Mucosa of descending colon (tissue), 3 donors: ENCODE results near the gene ARFRP1. TPM values are rescaled to one million over a fixed set of nuclear protein-coding genes. Genes with fewer than 3 reads are reported as not detected.
A peak's percentile ranks its signal among the peaks of the same experiment; 100 is the strongest.

Source experiments
- ATAC-seq: fragments of 200-7000 bp; cut with Tn5 transposase; one replicate; pipeline ENCODE4 v1.9.1; 2020; ENCODE audit warnings: mild to moderate bottlenecking, moderate library complexity
- DNase-seq, 3 donors: peaks; one replicate each; pipeline ENCODE4 v3.0.0-alpha.2; 2020
- H3K36me3 ChIP-seq: fragments of 200-600 bp; one replicate; pipeline ENCODE4 v1.8.0; 2021; ENCODE audit warnings: low read depth, mild to moderate bottlenecking
- H3K4me1 ChIP-seq: fragments of 200-600 bp; one replicate; pipeline ENCODE4 v1.8.0; 2021; ENCODE audit warnings: low read depth, mild to moderate bottlenecking
- H3K4me3 ChIP-seq: fragments of 200-600 bp; one replicate; pipeline ENCODE4 v1.8.0; 2021; ENCODE audit warnings: mild to moderate bottlenecking
- H3K9me3 ChIP-seq: fragments of 200-600 bp; one replicate; pipeline ENCODE4 v1.8.0; 2021; ENCODE audit warnings: mild to moderate bottlenecking
- CTCF ChIP-seq: fragments of 200-600 bp; IDR thresholded peaks from one replicate; pipeline ENCODE4 v1.8.0; 2022; ENCODE audit warnings: antibody characterized with exemption, mild to moderate bottlenecking
- intact Hi-C, 2 donors: fragments of 100-400 bp; cut with DNase I in 1 of 2; cut with micrococcal nuclease in 1 of 2; formaldehyde crosslinking; loops; one replicate each; pipeline versions ENCODE4 v1.11.0 to v1.11.1; 2022; cut with DNase I, micrococcal nuclease
- total RNA-seq, 3 donors: library from RNA; stranded (reverse); fragmentation: NEBNext Ultra II Directional in 2 of 3; extraction: Animal tissue kit (Norgen Biotek cat#: 25700) in 2 of 3; gene quantifications; one replicate each; pipeline versions ENCODE4 v1.2.1 to v1.2.4, GENCODE V29; 2021 to 2023
- donor health status: DM: no; HTN: no; CAD: no; lungs with moderate emphysema.
- donor health status: DM: no; HTN: no; CAD: no.
- donor health status: DM: no; HTN: yes; CAD: no.

The ARFRP1 gene
- total RNA-seq, 3 donors from 2014 or later, result 64.5 to 69.7 (median 68.6) TPM

GRCh38 chr20:63697357-63697867 is 10.4 kb downstream of the ARFRP1 start:
- Histone ChIP-seq H3K4me3 (no peak overlapping the region), H3K4me1 (peaks cover 36% of the 10 kb centered on the region), H3K36me3 (no peaks in the 10 kb centered on the region), H3K9me3 (no peaks in the 10 kb centered on the region)
- ATAC-seq (peak; percentile 0), DNase-seq (peak in 2 of 3 donors; percentile 30 to 58)
- TF ChIP-seq CTCF, result no peak
- intact Hi-C loops, result no loop called here

GRCh38 chr20:63696628-63697356 is 11.0 kb downstream of the ARFRP1 start, which contains the start of gene TNFRSF6B:
TSS of gene TNFRSF6B (plus strand) at chr20:63696652. CDS start at chr20:63696768, 116 bp downstream.
- Histone ChIP-seq H3K9me3 (no peaks in the 10 kb centered on the region), H3K4me1 (peaks cover 41% of the 10 kb centered on the region), H3K36me3 (no peaks in the 10 kb centered on the region), H3K4me3 (no peak within 1 kb of the TSS)
- intact Hi-C loops, result no loop called here
- TF ChIP-seq CTCF, result no peak
- DNase-seq (peak in 2 of 3 donors; percentile 39 to 65), ATAC-seq (peak; percentile 26)

GRCh38 chr20:63696306-63696627 is 11.5 kb downstream of the ARFRP1 start:
- TF ChIP-seq CTCF, result no peak
- Histone ChIP-seq H3K9me3 (no peaks in the 10 kb centered on the region), H3K4me1 (peaks cover 46% of the 10 kb centered on the region), H3K36me3 (no peaks in the 10 kb centered on the region), H3K4me3 (no peak overlapping the region)
- peak; percentile 65 for ATAC-seq
- peak; percentile 57 to 87 (median 74) for DNase-seq
- intact Hi-C loops, result no loop called here

GRCh38 chr20:63695424-63696305 is 12.1 kb downstream of the ARFRP1 start:
- Histone ChIP-seq H3K9me3 (no peaks in the 10 kb centered on the region), H3K4me1 (peaks cover 52% of the 10 kb centered on the region), H3K36me3 (no peaks in the 10 kb centered on the region), H3K4me3 (no peak overlapping the region)
- no peak for TF ChIP-seq CTCF
- intact Hi-C loops, result no loop called here
- ATAC-seq, result peak; percentile 24
- DNase-seq, result peak in 1 of 3 donors; percentile 67

GRCh38 chr20:63694584-63695423 is 13.0 kb downstream of the ARFRP1 start:
- peaks cover 61% of the 10 kb centered on the region for H3K4me1 ChIP-seq
- no peak for ATAC-seq

More at GRCh38 chr20:63694584-63695423, 13.0 kb downstream of the ARFRP1 start:
- no peak for TF ChIP-seq CTCF
- Histone ChIP-seq H3K9me3 (no peaks in the 10 kb centered on the region), H3K4me3 (no peak overlapping the region), H3K36me3 (no peaks in the 10 kb centered on the region)
- intact Hi-C loops, result no loop called here
- peak in 1 of 3 donors; percentile 51 for DNase-seq
